ENCODE data around the gene PROSER2. TPM values are rescaled to one million over a fixed set of nuclear protein-coding genes. Genes with fewer than 3 reads are reported as not detected.

PROSER2 gene
- total RNA-seq, 2 donors from 2014 or later, result 6.2 to 9.5 TPM

GRCh38 chr10:11896549-11897200, 73.5 kb downstream of the PROSER2 start:
- Histone ChIP-seq H3K27me3 (replicated peaks; ENCODE audit: insufficient read depth) (no peaks in the 10 kb centered on the region), H3K36me3 (no peaks in the 10 kb centered on the region), H3K4me1 (ENCODE audit: control insufficient read depth in 1 of 2, low read depth in 2 of 2) (no peaks in the 10 kb centered on the region), H3K4me3 (no peak overlapping the region), H3K9me3 (no peaks in the 10 kb centered on the region), H3K27ac (no peak overlapping the region)
- DNase-seq (ENCODE audit: low spot score) (no peak), ATAC-seq (ENCODE audit: insufficient number of reproducible peaks, low FRiP score, low read depth) (no peak)
- TF ChIP-seq CTCF (IDR thresholded peaks at IDR 0.05), result no peak

GRCh38 chr10:11898033-11898371, 74.8 kb downstream of the PROSER2 start:
- no peak overlapping the region for H3K27ac ChIP-seq
- DNase-seq (ENCODE audit: low spot score) (no peak), ATAC-seq (ENCODE audit: insufficient number of reproducible peaks, low FRiP score, low read depth) (no peak)
- no peak for TF ChIP-seq CTCF (IDR thresholded peaks at IDR 0.05)
- H3K4me3 ChIP-seq, result no peak overlapping the region
- no peaks in the 10 kb centered on the region for H3K9me3 ChIP-seq
- no peaks in the 10 kb centered on the region for H3K27me3 ChIP-seq (replicated peaks; ENCODE audit: insufficient read depth)
- no peaks in the 10 kb centered on the region for H3K36me3 ChIP-seq
- no peaks in the 10 kb centered on the region for H3K4me1 ChIP-seq (ENCODE audit: control insufficient read depth in 1 of 2, low read depth in 2 of 2)

GRCh38 chr10:11898372-11899066, 75.4 kb downstream of the PROSER2 start:
- Histone ChIP-seq H3K4me1 (ENCODE audit: control insufficient read depth in 1 of 2, low read depth in 2 of 2) (no peaks in the 10 kb centered on the region), H3K4me3 (no peak overlapping the region), H3K27me3 (replicated peaks; ENCODE audit: insufficient read depth) (no peaks in the 10 kb centered on the region), H3K9me3 (no peaks in the 10 kb centered on the region), H3K36me3 (no peaks in the 10 kb centered on the region), H3K27ac (no peak overlapping the region)
- ATAC-seq (ENCODE audit: insufficient number of reproducible peaks, low FRiP score, low read depth) (no peak), DNase-seq (ENCODE audit: low spot score) (no peak)
- TF ChIP-seq CTCF (IDR thresholded peaks at IDR 0.05), result no peak

GRCh38 chr10:11899067-11899876, 76.1 kb downstream of the PROSER2 start:
- H3K27ac ChIP-seq, result no peak overlapping the region

More at GRCh38 chr10:11899067-11899876, 76.1 kb downstream of the PROSER2 start:
- H3K27me3 ChIP-seq (replicated peaks; ENCODE audit: insufficient read depth), result no peaks in the 10 kb centered on the region
- no peak for ATAC-seq (ENCODE audit: insufficient number of reproducible peaks, low FRiP score, low read depth)
- H3K4me3 ChIP-seq, result no peak overlapping the region
- H3K9me3 ChIP-seq, result no peaks in the 10 kb centered on the region
- DNase-seq (ENCODE audit: low spot score), result no peak
- H3K4me1 ChIP-seq (ENCODE audit: control insufficient read depth in 1 of 2, low read depth in 2 of 2), result no peaks in the 10 kb centered on the region
- TF ChIP-seq CTCF (IDR thresholded peaks at IDR 0.05), result no peak
- H3K36me3 ChIP-seq, result no peaks in the 10 kb centered on the region
